ENCODE data around the gene RAP1A.

Gene RAP1A

DNA sequence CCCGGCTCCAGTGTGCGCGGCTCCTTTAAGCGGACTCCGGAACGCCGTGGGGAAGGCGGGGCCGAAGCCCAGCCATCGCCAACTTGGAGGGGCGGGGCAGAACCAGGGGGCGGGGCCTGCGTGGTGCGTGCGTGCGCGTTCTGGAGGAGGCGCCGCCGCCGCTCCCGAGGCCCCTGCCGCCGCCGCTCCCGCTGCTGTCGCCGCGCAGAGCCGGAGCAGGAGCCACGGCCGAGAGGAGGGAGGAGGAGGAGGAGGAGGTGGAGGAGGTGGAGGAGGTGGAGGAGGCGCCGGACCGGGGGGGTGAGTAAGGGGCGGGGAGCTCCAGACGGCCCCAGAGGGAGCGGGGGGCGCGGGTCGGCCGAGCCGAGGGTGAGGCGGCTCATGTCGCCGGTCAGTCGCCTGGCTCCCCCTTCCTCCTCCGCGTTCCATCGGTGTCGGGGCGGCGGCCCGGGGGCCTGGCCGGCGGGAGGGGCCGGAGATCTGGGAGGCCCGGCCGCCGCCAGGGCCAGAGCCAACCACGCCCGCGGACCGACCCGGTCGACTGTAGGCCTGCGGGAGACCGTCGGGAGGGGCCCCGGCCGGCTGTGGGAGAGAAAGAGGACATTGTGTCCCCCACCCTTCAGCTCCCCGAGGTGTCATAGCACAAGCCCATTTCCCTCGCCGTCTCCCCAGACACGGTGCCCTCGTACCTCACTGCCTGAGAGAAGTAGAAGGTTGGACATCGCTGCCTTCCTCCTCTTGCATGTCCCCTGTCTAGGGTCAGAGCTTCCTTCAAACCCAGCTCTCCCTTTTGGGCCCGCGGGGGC is at the start of gene RAP1A:
Gene RAP1A, plus strand, starts transcription at position 155 of the 806 bp plus-strand sequence. CDS start 71,572 bp downstream, outside the sequence.
- peak; percentile 59 to 83 for DNase-seq

DNA sequence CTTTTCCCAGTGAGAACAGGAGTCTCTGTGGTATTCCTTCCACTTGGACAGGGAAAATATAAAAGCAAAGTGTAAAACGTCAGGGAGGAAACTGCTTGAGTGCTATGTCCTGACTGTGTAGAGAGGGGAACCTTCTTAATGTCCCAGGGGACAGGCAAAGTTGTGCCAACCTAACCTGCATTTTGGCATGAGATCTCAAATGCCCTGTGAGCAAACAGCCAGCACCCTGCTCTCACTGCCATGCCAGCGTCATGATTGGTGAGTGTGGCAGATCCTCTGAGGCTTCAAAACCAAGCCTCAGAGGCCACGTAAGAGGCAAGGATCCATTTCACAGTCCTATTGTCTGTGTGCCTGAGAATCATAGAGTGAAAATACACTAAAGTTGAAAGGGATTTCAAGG is 49.7 kb upstream of the RAP1A start:
- no peak for DNase-seq

DNA sequence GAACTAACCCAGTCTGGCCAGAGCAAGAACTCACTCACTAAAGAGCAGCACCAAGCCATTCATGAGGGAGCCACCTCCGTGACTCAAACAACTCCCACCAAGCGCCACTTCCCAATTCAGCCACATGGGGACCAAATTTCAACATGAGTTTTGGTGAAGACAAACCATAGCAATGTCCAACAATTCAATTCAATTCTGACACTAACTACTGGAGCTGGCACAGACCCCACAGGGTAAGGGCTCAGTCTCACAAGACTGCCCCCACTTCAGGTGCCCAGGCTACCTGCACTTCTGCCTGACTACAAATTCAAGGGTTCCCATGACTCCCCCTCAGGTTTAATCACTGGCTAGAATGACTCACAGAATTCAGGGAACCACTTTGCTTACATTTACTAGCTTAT is 48.8 kb upstream of the RAP1A start:
- DNase-seq = no peak

DNA sequence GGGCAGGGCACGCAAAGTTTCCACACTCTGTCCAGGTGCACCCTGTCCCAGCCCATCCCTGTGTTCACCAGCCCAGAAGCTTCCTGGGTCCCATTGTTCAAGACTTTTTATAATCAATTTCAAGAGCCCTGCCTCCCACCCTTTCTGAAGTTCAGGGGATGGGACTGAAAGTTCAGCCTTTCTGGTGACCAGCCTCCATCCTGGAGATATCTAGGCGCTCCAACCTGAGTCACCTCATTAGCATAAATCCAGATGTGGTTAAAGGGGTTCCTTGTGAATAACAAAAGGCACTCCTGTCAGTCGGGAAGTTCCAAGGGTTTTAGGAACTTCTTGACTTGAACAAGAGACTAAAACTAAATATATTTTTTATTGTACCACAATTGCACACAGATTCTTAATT is 48.4 kb upstream of the RAP1A start:
- DNase-seq = no peak

DNA sequence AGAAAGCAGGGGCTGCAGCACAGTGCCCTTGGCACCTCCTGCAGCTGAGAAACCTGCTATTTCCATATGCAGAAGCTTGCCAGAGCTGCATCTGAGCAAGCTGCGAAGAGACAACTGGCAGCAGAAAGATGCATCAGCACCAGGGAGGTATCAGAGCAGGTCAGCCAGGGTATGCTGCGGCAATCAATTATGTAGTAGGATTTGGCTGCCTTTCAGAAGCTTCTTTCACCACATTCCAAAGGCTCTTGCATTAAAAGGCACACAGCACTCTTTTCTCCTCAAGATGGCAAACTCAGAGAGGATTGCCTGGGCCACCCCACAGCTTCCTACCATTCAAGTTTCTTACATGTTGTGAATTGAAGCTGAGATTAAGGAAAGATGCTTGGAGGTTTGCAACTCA is 47.6 kb upstream of the RAP1A start:
- DNase-seq = no peak

DNA sequence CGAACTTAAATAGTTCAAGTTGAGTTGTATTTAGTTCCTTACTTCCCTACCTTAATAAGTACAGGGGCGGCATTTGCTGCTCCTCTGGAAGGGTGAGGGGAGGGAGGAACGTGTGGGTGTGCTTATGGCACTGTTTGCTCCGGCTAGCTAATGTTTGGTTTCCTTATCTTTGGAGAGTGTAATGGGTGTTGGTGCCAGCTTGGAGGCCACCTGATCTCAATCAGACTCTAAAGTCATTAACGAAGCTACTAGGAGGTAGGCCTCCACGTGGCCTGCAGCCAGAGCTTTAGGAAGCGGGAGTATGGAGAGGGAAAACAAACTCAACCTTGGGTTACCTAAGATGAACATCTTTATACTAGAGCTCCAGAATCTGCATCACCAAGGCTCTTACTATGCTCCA is 43.0 kb upstream of the RAP1A start:
- no peak for DNase-seq

DNA sequence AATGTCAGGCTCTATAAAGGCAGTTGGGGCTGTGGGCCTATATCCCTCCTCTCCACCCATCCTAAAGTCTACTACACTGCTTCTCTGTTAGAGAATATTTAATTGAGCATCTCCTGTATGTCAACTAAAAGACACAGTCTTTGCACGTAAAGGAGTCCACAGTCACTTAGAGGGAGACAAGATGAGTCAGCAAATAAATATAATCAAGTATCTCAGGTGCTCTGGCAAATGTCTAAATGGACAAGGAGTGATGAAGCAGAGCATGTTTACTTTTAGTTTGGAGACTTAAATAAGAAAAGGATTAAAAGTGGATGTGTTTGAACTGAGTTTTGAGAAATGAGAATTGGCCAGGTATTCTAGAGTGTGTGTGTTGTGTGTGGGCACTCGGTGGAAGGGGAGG is 41.8 kb upstream of the RAP1A start:
- no peak for DNase-seq

DNA sequence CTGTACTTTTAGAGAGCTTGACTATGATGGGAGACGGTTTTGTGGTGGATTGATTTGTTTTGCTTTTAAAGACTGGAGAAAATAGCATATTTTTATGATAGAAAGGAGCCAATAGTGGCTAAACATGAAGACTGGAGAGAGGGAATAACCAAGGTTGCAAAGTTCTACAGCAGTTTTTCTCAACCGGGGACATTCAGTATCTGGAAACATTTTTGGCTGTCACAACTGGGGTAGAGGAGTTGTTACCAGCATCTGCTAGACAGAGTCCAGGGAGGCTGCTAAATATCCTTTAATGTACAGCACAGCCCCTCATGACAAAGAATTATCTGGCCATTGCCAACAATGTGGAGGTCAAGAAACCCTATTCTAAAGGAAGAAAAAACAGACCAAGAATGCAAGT is 38.4 kb upstream of the RAP1A start:
- no peak for DNase-seq

DNA sequence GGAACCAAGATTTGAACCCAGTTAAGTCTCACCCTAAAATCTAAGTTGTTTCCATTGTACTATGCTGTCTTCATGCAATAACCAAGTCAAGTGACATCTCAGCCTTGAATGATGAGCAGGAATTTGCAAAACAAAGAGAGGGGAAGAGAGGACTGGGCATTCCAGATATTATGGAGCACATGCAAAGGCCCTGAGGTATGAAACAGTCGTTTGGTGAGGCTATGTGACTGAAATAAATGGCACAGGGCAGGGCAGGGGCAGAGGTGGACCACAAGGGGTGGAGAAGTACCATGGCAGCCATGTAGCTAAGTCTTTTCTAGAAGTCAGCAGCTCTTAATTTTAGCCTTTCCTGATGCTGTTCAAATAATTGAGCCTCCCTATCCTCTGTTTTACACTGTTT is 37.6 kb upstream of the RAP1A start:
- DNase-seq = no peak

DNA sequence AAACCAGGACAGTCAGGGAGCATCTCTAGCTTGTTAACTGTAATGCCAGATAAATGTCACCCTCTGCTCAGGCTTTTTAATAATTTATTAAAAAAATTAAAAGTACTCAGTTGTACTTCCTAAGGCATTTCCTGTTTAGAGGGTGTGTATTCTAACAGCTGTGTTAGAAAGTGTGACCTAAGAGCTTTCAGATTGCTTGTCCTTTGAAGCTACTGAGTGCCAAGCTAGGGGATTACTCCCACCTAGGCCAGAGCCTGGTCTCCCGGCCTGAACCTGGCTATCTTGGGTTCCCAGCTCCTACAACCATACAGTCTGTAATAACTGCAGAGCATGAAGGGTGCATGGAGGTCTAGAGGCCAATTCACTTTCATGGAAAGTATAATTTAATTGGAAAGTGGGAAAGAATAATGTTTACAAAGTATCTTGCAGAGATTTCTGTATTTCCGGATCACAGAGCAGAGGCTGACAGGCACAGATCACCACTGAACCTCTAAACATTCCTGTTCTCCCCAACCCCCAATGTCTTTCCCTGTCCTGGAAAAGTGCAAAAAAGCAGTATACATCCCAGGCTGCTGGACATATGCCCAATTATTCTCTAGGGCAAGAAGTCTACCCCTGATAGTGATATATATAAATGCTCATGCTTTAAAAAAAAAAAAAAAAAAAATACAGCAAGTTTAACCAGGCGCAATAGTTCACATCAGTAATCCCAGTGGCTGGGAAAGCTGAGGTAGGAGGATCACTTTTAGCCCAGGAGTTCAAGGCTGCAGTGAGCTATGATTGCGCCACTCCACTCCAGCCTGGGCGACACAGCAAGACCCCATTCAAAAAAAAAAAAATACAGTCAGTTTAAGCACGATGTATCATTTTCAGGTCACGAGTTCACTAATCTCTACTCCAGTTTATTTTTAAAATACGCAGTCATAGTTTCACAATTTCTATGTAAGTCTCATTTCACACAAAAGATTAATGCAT is 36.7 kb upstream of the RAP1A start:
- no peak for DNase-seq

DNA sequence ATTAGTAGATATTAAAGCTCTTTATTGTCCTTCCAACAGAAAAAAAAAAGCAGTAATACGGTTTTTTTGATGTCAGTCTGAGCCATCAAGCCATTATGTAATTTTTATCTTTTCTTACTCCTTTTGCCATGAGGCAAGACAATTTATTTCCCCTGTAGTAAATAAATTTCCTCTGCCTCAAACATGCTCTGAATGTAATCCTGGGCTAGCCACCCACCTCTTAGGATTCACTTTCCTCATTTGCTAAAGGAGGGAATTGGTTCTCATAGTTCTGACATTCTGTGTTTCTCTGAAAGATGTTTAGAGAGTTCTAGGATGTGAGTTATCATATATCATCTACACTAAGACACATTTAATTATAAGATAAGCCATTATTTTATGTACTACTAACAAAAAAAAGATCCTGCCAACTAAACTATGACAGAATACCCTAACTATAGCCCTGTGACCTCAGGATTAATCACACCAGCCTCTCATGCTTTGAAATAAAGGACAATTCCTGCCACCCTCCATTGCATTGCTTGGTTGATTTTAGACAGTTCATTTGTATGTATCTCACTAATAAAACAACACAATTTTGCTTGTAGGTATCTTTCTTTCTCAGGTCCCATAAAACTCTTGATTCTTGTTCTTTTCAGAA is 34.0 kb upstream of the RAP1A start:
- DNase-seq = no peak

DNA sequence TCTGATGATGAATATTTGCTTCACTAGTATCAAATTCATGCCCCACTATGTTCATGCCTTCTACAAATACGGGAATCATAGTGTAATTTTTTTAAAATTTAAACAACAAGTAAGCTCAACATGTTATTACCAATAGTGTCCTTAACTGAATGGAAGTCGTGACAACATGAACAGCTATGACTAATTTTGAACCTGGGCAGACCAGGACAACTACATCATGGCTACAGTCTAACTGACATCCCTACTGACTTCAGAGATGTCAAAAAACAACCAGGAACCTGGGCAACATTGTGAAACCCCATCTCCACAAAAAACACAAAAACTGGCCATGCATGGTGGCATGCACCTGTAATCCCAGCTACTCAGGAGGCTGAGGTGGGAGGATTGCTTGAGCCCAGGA is 33.5 kb upstream of the RAP1A start:
- DNase-seq = no peak

DNA sequence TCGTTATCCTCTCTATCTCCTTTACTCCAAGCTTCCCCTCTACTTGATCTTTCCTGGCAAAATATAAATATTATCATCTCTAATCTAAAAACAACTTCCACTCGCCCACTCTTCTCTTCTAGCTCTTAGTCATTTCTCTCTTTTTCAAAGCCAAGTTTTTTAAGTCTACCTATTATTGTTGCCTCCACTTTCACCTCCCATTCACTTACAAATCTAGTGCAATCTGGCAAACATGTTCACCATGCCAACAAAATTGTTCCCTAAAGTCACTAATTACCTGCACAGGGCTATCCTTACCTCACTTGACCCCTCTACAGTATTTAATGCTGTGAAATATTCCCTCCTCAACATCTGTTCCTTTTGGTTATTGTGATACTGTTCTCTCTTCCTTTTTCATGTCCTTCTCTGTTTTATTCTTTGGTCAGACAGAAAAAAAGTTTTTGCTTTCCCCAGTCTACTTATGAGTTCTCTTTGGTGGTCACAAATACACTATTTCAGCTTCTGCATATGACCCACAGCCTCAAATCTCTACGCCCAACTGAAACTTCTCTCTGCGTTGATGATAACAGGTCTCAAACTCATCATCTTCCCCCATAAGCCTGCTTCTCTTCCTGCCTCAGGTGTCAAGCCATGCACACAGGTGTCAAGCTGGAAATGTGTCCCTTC is 31.9 kb upstream of the RAP1A start:
- DNase-seq = no peak

DNA sequence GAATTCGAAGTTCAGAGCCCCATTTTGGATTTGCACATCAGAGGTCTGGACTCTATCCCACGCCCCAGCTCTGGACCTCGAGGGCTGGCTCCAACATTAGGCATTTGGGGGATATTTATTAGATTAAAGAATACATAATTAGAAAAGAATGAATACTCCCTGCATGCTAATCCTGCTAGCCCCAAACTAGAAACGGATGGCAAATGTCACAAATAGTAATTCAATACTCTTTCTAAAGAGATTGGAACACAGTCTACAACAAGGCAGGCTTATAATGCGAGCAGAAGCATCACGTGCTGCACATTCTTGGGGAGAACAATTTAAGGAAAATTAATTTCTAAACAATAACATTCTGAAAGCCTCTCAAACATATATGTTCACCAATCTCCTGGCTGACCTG is 27.7 kb upstream of the RAP1A start:
- DNase-seq = no peak

DNA sequence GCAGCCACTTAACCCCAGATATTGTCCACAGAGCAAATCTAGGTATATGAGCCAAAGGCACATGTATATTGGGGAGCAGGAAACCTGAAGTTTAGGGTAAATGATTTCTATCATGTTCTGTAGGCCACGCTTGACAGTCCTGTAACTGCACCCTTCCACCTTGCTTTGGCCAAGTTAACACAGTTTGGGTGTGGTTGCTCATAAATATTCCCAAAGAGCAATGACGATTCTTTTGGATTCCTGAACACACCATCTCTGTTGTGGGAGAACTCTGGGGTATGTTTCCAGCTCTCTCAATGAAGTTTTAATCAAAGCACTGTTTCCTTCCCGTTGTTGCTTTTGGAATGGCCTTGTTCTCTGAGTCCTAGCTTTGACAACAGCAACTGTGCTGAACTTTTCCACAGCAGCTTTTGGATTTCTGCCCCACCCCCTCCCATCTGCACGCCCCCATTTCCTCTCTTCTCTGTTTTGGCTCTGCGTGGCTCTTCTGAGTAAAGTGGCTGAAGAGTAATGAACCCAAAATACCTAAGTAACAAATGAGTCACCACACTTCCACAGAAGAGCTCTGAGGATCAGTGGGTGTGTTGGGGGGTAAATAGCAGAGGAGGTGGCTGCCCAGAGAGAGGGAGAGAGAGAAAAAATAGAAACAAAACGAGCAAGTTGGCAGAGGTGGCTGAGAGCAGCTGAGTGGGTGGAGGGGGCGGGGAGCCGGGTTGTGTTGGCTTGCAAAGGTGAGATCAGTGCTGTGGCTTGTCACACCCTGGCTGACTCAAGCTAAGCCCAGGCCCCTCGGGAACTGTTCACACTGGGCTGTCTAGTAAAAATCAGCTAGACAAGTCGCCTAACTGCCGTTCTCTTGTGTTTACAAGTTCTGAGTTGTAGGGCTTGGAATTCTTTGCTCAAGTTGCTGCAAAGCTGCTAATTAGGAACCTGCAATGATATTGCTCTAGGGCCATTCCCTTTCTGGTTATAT is 26.9 kb upstream of the RAP1A start:
- no peak for DNase-seq

DNA sequence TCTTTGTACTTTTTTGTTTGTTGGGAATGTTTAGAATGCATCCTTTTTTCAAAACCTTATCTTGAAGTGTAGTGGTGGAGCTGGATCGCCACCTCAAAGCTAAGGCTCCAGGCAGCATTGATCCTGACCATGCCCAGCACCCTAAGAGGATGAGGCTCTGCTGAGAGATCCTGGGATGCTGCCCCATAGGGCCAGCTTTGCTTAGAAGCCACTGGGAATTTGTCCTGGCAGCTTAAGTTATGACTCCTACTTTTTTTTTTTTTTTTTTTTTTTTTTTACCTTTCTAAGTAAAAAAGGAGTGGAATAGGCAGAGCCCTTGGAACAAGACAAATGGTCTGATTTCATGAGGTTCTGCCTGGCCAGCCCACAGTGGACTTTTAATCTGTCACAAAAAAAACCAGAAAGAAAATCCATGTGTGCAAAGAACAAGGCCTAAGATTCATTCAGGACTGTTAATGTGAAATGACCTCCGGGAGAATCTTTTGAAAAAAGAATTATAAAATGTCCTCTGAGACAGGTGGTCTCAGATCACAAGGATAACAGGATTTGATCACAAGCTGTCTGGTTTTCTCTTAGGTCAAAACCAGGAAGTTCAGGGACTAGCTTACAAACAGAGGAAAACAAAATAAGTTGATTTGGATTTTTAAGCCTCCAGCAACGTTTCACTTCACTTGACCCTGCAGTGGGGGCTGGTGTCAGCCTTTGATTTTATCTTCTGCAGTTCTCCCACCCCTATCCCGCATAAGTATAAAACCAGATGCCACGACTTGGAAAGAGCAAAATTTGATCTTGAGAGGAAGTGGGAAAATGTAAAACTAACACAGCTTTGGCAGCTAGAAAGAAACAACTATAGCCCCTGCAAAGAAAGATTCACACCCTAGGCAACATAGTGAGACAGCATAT is 25.9 kb upstream of the RAP1A start:
- no peak for DNase-seq

DNA sequence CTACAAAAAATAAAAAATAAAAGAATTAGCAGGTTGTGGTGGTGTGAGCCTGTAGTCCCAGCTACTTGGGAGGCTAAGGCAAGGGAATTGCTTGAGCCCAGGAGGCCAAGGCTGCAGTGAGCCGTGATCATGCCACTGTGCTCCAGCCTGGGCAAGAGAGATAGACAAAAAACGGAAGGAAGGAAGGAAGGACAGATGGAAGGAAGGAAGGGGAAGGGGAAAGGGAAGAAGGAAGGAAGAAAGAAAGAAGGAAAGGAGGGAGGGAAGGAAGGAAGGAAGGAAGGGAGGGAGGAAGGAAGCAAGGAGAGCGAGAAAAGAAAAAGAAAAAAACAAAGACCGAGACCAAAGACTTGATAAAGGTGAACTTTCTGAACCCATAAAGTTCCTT is 25.3 kb upstream of the RAP1A start:
- no peak for DNase-seq

DNA sequence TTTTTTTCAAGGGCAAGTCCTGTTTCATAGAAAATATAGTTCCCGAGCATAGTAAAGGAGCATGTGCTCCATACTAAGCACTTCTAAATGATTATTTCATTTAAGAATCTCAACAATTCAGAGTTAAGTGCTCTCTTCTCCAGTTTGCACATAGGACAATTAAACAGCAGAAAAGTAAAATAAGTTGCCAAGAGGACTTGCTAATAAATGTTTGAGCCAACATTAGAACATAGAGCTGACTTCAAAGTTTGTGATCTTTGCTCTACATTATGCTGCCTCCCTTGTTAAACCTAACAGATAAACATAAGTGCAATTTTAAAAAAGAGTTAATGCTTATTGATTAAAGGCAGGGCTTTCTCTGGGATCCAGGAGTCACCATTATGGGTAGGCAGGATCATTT is 23.8 kb upstream of the RAP1A start:
- no peak for DNase-seq

DNA sequence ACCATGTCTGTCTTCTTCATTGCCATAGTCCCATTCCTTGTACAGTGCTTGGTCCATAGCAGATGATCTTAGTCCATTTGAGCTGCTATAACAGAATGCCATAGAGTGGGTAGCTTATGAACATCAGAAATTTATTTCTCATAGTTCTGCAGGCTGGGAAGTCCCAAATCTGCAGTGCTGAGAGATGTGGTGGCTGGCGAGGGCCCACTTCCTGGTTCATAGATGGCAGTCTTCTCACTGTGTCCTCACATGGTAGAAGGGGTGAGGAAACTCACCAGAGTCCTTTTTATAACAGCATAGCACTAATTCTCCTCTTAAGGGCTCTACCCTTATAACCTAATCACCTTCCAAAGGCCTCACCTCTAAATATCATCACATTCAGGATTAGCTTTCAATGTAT is 23.1 kb upstream of the RAP1A start:
- DNase-seq = no peak

DNA sequence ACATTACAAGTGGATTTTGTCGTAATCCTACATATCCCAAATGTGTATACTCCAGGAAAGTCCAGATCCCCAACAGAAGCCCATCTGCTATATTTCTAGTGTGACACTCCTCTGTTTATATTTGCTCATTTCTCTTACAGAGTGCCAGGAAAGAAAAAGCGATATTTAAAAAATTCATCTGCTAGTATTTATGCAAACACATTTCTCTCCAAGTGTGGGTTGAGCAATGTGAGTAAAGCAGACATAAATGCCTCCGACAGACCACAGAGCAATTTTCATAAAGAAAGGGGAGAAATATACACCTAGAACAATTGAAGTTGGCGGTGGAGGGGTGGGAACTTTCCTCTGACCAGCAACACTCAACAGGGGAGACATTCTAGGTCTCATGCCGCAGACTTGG is 22.2 kb upstream of the RAP1A start:
- DNase-seq = no peak

DNA sequence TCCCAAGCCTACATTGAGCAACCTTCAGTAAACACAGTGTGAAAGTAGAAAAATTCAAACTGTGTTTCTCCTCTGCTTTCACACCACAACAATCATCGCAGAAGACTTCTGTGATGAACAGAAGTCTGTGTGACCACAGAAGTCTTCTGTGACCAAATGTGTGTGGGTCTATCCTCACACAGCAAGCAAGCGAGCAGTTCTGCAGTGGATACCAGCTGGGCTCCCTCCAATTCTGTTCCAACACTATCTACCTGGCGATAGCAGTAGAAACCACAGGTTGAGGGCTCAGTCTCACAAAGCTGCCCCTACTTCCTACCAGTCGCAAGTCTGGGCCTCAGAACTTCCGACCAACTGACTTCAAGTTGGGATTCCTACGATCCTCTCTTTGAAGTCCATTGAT is 21.0 kb upstream of the RAP1A start:
- DNase-seq = no peak

All from cerebellar nuclear complex (tissue), 1 donor.